ENCODE results near the gene MARCHF2.

Gene MARCHF2

DNA sequence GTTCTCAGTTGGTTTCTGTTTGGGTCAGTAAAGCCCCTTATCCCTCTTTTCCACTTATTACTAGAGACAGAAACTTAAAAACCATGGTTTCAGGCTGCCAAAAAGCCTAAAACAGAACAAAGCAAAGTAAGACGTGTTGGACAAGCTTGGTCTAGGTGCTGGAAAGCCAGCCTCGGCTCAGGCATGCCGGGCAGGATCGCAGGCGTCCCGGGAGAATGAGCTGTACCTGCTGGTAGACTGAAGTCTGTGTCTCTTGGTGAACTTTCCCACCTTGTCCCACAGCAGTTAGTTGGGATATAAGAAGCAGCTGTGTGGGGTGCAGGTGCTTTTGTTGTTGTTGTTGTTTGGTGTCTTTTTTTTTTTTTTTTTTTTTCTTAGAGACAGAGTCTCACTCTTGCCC, 68.5 kb downstream of the MARCHF2 start:
- TF ChIP-seq, protein P1, sequence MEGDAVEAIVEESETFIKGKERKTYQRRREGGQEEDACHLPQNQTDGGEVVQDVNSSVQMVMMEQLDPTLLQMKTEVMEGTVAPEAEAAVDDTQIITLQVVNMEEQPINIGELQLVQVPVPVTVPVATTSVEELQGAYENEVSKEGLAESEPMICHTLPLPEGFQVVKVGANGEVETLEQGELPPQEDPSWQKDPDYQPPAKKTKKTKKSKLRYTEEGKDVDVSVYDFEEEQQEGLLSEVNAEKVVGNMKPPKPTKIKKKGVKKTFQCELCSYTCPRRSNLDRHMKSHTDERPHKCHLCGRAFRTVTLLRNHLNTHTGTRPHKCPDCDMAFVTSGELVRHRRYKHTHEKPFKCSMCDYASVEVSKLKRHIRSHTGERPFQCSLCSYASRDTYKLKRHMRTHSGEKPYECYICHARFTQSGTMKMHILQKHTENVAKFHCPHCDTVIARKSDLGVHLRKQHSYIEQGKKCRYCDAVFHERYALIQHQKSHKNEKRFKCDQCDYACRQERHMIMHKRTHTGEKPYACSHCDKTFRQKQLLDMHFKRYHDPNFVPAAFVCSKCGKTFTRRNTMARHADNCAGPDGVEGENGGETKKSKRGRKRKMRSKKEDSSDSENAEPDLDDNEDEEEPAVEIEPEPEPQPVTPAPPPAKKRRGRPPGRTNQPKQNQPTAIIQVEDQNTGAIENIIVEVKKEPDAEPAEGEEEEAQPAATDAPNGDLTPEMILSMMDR (IDR thresholded peaks at IDR 0.05; ENCODE audit: low read depth, low read length): no peak
- DNase-seq (ENCODE audit: low read depth in 2 of 2): no peak
- no peak overlapping the region for H3K4me3 ChIP-seq (replicated peaks in 1 of 2; ENCODE audit: low read depth in 2 of 2, low read length in 2 of 2)

DNA sequence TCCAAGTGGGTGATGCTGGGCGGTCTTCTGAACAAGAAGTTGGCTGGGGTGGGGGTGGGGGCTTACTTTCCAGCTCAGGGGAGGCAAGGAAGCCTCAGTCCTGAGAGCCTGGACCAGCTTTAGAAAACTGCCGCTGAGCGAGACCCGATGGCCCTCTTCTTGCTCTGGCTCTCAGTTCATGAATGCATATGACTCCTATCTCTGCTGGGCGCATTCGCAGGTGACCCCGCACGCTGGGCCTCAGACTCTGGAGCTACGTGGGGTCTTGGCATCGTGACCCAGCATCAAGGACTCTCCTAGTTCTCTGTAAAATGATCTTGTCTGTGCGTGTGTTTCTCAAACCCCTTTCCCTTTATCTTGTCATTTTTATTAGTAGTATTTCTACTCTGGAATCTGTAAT, 69.6 kb downstream of the MARCHF2 start:
- TF ChIP-seq, protein P1 (IDR thresholded peaks at IDR 0.05; ENCODE audit: low read depth, low read length): no peak
- no peak overlapping the region for H3K4me3 ChIP-seq (replicated peaks in 1 of 2; ENCODE audit: low read depth in 2 of 2, low read length in 2 of 2)
- DNase-seq (ENCODE audit: low read depth in 2 of 2): no peak

DNA sequence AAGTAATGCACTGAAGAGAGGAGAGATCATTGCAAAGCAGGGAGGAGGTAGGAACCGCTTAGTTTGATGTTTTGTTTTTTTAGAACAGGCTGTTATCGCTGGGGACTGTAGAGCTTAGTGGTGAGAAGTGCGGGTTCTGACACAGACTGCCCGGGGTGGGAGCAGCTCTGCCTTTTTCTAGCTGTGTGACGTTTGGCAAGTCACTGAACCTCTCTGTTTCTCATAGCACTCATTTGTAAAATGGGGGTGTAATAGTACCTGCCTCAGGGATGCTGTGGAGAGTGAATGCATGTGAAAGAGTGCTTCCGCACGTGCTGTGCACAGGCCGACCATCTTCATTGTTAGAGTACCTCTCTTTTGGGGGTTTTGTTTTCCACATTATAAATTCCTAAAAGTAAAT, 70.1 kb downstream of the MARCHF2 start:
- TF ChIP-seq, protein P1 (IDR thresholded peaks at IDR 0.05; ENCODE audit: low read depth, low read length): no peak
- no peak for DNase-seq (ENCODE audit: low read depth in 2 of 2)
- H3K4me3 ChIP-seq (replicated peaks in 1 of 2; ENCODE audit: low read depth in 2 of 2, low read length in 2 of 2): no peak overlapping the region

DNA sequence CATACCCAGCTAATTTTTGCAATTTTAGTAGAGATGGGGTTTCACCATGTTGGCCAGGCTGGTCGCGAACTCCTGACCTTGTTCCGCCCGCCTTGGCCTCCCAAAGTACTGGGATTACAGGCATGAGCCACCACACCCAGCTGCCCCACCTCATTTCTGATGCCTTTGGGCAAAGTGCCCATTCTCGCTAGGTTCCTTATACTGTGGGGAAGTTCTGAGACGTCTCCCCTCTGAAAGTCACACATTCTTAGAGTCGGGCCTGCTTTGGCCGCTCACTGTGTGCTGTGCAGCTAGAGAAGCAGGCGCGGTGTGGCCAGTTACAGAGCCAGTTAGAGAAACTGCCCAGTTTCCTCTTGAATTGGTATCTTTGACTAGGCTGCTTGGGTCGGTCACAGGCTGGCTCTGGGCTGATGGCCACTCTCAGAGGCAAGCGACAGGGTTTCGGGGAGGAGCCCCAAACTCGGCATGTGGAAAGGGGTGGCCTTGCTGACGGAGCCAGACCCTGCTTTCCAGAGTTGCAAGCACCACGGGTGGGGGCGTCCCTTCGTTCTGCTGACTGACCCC, 71.3 kb downstream of the MARCHF2 start:
- TF ChIP-seq, protein P1 (IDR thresholded peaks at IDR 0.05; ENCODE audit: low read depth, low read length): no peak
- DNase-seq (ENCODE audit: low read depth in 2 of 2): no peak
- H3K4me3 ChIP-seq (replicated peaks in 1 of 2; ENCODE audit: low read depth in 2 of 2, low read length in 2 of 2): no peak overlapping the region

DNA sequence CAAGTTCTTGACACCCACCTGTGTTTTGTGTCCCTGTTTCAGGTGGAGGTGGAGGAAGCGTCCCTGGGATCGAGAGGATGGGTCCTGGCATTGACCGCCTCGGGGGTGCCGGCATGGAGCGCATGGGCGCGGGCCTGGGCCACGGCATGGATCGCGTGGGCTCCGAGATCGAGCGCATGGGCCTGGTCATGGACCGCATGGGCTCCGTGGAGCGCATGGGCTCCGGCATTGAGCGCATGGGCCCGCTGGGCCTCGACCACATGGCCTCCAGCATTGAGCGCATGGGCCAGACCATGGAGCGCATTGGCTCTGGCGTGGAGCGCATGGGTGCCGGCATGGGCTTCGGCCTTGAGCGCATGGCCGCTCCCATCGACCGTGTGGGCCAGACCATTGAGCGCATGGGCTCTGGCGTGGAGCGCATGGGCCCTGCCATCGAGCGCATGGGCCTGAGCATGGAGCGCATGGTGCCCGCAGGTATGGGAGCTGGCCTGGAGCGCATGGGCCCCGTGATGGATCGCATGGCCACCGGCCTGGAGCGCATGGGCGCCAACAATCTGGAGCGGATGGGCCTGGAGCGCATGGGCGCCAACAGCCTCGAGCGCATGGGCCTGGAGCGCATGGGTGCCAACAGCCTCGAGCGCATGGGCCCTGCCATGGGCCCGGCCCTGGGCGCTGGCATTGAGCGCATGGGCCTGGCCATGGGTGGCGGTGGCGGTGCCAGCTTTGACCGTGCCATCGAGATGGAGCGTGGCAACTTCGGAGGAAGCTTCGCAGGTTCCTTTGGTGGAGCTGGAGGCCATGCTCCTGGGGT, 72.7 kb downstream of the MARCHF2 start:
- DNase-seq (ENCODE audit: low read depth in 2 of 2): no peak
- TF ChIP-seq, protein P1 (IDR thresholded peaks at IDR 0.05; ENCODE audit: low read depth, low read length): no peak
- no peak overlapping the region for H3K4me3 ChIP-seq (replicated peaks in 1 of 2; ENCODE audit: low read depth in 2 of 2, low read length in 2 of 2)

DNA sequence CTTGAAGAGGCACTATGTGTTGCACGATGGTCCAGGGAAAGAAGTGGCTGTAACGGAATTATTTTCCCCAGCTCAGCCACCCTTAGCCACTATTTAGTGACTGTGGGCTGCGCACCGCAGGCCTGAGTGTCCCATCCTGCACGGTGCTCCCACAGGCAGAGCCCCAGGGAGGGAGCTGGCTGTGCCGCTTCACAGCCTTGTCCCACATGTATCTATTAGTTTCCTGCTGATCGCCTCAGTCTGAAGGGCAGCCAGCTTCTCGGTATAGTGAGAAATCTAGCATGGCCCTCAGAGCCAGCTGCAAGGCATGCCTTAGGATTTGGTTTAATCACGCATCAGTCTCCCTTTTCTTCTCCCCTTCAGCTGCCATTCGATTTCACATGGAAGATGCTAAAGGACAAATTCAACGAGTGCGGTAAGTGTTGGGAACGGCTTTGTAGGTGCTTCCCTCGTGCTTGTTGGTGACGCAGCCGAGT, 73.6 kb downstream of the MARCHF2 start:
- H3K4me3 ChIP-seq (replicated peaks in 1 of 2; ENCODE audit: low read depth in 2 of 2, low read length in 2 of 2): no peak overlapping the region
- TF ChIP-seq, protein P1 (IDR thresholded peaks at IDR 0.05; ENCODE audit: low read depth, low read length): no peak
- no peak for DNase-seq (ENCODE audit: low read depth in 2 of 2)
